IPS-18c (cell line): ENCODE results near the gene CDK10.
"Not testable (repeated sequence)": the region's sequence is repeated elsewhere in the genome, so short reads cannot be mapped to it uniquely, and the experiment has no call there.

ENCODE experiments used
- H3K4me3 ChIP-seq: 2 replicates; pipeline ENCODE4 v1.7.0; 2013; ENCODE audit warnings: low read depth, mild to moderate bottlenecking, low read length, moderate library complexity; ENCODE audit not compliant: insufficient read depth
- H3K9me3 ChIP-seq: one replicate; pipeline ENCODE4 v1.6.1; 2013; ENCODE audit warnings: mild to moderate bottlenecking, low read length, moderate library complexity; ENCODE audit not compliant: control insufficient read depth, insufficient read depth

Gene CDK10

DNA sequence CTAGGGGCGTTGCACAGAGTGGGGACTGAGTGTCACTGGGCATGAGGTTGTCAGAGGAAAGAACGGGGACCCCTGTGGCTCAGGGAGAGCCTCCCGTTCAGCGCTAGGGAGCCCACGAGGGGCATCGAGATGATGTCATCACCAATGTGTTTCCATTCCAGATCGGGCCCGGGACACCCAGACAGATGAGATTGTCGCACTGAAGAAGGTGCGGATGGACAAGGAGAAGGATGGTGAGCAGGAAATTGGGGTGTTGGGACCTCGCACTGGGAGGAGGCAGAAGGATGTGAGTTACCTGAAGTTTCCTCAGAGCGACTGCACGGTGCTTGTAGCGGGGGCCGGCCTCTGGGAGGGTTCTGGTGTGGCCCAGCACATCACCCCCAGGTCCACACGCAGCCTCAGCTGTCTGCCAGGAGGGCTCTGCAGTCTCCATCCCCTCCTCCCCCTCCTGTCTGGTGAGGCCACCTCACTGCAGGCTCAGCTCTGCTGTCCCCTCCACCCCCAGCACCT, 4.0 kb downstream of the CDK10 start:
- Histone ChIP-seq H3K9me3 (peaks cover 2% of the 10 kb centered on the region), H3K4me3 (no peak overlapping the region)

DNA sequence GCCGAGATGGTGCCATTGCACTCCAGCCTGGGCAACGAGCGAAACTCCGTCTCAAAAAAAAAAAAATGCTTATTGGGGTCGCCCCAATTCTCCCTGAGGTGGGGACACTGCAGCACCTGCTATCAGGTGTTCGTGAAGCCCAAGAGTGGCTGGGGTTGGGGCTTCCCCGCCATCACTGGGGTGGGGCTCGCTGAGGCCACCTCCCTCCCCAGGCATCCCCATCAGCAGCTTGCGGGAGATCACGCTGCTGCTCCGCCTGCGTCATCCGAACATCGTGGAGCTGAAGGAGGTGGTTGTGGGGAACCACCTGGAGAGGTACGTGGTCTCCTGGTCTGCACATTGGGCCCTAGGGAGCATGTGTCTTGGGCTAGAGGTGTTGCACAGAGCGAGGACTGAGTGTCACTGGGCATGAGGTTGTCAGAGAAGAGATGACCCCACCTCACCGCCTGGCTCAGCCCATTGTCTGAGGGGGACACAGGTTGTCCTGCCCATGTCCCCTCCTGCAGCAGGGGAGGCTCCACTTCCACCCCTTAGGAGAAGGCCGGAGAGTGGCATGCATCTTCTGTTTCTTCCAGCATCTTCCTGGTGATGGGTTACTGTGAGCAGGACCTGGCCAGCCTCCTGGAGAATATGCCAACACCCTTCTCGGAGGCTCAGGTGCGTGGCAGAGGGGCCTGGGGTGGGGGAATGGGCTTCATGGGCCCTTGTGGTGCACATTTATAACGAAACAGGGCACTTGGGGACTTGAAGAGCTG, 4.9 kb downstream of the CDK10 start:
- no peak overlapping the region for H3K4me3 ChIP-seq
- no peaks in the 10 kb centered on the region for H3K9me3 ChIP-seq

DNA sequence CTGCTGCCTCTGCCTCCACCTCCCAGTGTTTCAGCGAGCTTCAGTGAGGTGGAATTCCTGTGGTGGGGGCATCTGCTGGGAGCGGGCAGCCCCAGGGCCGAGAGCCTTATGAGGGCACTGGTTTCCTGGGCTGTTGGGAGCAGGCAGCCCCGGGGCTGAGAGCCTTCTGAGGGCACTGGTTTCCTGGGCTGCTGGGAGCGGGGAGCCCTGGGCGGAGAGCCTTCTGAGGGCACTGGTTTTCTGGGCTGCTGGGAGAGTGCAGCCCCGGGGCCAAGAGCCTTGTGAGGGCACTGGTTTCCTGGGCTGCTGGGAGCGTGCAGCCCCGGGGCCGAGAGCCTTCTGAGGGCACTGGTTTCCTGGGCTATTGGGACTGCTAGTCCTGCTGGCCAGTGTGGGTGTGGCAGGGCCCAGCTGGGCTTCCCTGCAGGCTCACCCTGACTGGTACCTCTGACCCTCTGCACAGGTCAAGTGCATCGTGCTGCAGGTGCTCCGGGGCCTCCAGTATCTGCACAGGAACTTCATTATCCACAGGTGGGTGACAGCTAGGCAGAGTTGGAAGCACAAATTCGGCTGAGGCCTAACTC, 5.6 kb downstream of the CDK10 start:
- no peaks in the 10 kb centered on the region for H3K9me3 ChIP-seq
- H3K4me3 ChIP-seq: no peak overlapping the region

DNA sequence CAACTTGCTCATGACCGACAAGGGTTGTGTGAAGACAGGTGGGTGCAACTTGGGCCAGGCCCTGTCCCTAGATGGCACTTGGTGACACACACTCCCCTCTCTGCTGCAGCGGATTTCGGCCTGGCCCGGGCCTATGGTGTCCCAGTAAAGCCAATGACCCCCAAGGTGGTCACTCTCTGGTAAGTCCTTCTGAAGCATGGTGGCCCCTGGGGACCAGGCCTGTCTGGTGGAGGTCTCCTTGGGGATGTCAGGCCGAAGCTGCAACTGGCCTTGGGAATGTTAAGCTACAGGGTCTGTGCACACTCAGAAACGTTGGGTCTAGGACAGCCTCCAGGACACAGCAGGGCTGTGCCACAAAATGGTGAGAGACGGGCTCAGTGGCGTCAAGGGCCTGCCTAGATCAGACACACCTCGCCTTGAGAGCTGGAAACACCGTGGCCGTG, 6.8 kb downstream of the CDK10 start:
- no peaks in the 10 kb centered on the region for H3K9me3 ChIP-seq
- no peak overlapping the region for H3K4me3 ChIP-seq

DNA sequence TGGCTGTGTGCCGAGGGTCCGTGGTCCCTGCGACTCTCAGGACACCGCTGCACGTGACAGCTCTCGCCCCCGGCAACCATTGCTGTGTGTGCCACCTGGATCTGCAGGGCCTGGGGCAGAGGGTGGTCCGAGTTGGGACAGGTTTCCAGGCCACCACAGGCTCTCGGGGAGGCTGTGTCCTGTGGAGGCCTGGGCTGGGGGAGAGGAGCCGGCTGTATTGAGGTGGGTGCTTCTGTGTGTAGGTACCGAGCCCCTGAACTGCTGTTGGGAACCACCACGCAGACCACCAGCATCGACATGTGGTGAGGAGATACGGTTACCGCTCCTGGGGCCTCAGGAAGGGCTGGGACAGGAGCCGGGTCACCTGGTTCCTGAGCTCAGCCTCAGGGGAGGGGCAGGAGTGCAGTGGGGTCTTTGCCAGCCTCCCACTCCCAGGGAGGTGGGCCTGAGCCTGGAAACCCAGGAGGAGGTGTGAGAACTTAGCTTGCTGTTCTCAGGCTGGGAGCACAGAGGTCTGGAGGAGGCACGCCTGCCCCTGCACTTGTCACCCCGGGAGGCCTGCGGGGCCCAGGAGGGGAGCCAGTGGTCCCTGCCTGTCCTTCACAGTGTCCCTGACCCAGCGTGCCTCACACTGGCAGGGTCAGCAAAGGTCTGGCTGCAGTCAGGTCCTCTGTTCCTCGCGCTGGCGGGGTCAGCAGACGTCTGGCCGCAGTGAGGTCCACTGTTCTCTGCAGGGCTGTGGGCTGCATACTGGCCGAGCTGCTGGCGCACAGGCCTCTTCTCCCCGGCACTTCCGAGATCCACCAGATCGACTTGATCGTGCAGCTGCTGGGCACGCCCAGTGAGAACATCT, 7.7 kb downstream of the CDK10 start:
- Histone ChIP-seq H3K9me3 (no peaks in the 10 kb centered on the region), H3K4me3 (no peak overlapping the region)

DNA sequence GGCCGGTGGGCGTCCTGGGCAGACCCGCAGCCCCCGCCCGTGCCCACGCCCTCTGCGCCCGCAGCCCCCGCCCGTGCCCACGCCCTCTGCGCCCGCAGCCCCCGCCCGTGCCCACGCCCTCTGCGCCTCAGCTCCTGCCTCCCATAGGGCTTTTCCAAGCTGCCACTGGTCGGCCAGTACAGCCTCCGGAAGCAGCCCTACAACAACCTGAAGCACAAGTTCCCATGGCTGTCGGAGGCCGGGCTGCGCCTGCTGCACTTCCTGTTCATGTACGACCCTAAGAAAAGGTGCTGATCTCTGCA, 8.2 kb downstream of the CDK10 start:
- H3K4me3 ChIP-seq: not testable (repeated sequence)

DNA sequence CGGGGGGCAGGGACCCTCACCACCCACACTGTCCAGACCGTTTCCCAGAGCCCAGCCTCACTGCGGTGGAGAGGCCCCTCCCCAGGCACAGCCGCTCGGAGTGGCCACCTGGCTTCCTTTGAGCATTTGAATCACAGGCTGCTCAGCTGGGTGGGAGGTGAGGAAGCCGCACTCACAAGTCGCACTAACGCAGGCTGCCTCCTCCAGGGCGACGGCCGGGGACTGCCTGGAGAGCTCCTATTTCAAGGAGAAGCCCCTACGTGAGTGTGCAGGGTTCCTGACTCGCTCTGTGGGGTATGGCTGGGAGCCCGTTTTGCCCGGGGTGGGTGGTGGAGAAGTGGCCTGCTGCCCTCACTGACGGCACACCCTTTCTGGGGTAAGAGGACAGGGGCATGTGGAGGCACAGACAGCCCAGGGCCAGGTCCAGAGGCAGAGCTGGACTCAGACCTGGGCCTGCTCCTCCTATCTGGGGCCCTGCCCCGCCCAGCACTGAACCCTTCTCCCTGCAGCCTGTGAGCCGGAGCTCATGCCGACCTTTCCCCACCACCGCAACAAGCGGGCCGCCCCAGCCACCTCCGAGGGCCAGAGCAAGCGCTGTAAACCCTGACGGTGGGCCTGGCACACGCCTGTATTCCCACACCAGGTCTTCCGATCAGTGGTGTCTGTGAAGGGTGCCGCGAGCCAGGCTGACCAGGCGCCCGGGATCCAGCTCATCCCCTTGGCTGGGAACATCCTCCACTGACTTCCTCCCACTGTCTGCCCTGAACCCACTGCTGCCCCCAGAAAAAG, 8.8 kb downstream of the CDK10 start:
- Histone ChIP-seq H3K9me3 (no peaks in the 10 kb centered on the region), H3K4me3 (no peak overlapping the region)

More for the DNA sequence above, 8.2 kb downstream of the CDK10 start:
- not testable (repeated sequence) for H3K9me3 ChIP-seq

DNA sequence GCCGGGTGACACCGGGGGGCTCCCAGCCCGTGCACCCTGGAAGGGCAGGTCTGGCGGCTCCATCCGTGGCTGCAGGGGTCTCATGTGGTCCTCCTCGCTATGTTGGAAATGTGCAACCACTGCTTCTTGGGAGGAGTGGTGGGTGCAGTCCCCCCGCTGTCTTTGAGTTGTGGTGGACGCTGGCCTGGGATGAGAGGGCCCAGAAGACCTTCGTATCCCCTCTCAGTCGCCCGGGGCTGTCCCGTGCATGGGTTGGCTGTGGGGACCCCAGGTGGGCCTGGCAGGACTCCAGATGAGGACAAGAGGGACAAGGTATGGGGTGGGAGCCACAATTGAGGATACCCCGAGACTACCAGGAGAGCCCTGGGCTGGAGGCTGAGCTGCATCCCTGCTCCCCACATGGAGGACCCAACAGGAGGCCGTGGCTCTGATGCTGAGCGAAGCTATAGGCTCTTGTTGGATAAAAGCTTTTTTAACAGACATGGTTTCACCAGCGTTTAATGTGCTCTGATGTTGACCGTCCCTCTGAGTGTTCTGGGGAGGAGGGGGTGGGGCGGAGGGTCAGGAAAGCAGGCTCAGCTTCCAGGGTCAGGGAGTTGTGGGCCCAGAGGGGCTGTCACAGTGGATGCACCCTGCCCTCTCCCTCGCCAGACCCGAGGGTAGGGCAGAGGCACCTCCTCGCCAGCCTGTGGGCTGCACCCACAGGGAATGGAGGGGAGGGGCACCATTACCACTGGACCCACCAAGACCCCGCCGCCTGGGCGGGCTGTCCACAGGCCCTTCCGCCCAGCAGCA, 9.6 kb downstream of the CDK10 start:
- H3K4me3 ChIP-seq: no peak overlapping the region

DNA sequence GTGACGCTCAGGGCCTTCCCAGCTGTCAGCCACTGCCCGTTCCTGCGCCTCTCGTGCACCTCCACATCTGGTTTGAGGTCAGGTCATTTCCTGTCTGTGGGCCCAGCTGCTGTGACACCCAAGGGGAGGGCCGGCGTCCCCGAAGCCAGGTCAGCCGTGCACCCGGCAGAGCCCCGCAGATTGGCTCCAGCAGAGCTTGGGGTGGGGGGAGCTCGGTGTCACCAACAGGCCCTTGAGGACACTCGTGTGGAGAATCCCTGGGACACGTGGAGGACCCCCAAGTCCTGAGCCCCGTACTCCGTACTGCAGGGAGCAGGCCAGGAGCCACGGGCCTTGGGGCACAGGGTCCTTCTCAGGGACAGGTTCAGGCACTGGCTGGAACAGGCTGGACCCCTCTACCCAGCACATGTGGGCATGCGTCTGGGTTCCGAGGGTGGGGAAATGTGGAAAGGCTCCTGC, 10.2 kb downstream of the CDK10 start:
- H3K4me3 ChIP-seq: no peak overlapping the region
- H3K9me3 ChIP-seq: no peaks in the 10 kb centered on the region

More for the DNA sequence above, 9.6 kb downstream of the CDK10 start:
- H3K9me3 ChIP-seq: no peaks in the 10 kb centered on the region

DNA sequence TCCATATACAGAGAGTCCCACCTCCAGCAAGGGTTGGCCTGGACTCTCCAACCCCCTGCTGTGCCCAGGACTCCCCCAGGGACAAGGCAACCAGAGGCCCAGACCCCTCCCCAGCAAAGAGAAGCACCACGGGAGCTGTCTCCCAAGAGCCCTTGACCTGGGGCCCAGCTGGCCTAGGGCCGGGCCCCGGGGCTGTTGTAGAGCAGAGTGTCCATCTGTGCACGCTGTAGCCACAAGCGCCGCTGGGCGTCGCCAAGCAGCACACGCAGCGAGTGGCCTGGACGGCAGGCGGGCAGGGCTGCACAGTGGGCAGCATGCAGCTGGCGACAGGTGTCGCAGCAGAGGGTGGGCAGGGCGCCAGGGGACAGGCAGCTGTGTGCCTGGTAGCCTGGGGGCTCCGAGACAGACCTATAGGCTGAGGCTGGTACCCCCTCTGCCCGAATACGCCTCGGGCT, 10.7 kb downstream of the CDK10 start:
- Histone ChIP-seq H3K4me3 (no peak overlapping the region), H3K9me3 (no peaks in the 10 kb centered on the region)

DNA sequence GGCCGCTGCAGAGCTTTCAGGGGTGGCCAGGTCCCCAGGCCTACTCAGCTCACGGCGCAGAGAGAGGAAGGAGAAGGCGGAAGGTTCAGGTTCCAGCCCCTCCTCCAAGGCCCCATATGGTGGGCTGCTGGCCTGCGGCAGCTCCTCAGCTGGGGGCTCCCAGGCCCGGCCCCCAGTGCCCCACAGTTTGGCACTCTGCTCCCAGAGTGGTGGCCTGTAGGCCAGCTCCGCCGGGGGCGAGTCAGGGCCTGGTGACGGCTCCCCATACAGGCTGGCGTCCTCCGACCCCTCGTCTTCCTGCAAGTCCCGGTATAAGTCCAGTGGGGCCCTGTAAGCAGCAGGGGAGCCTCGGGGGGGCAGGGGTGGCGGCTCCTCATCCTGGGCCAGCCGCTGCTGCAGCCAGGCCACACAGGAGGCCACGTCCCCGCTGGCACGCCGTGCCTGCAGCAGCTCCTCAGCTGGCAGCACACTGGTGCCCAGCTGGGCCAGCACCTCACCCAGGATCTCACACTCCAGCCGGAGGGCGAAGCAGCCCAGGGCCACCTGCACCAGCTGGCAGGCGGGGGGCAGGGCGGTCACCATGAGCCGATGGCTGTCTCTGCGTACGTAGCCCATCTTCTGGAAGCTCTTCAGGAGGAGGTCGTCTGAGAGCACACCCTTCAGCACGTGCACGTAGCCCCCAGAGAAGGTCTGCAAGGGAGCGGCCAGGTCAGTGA, 11.3 kb downstream of the CDK10 start:
- Histone ChIP-seq H3K9me3 (no peaks in the 10 kb centered on the region), H3K4me3 (no peak overlapping the region)

DNA sequence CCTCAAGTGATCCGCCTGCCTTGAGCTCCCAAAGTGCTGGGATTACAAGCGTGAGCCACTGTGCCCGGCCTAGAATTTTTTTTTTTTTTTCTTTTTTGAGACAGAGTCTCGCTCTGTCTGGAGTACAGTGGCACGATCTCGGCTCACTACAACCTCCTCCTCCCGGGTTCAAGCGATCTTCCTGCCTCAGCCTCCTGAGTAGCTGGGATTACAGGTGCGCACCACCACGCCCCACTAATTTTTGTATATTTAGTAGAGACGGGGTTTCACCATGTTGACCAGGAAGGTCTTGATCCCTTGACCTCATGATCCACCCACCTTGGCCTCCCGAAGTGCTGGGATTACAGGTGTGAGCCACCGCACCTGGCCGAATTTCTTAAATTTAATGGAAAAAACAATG, 12.2 kb downstream of the CDK10 start:
- H3K9me3 ChIP-seq, H3K4me3 ChIP-seq: not testable (repeated sequence)

DNA sequence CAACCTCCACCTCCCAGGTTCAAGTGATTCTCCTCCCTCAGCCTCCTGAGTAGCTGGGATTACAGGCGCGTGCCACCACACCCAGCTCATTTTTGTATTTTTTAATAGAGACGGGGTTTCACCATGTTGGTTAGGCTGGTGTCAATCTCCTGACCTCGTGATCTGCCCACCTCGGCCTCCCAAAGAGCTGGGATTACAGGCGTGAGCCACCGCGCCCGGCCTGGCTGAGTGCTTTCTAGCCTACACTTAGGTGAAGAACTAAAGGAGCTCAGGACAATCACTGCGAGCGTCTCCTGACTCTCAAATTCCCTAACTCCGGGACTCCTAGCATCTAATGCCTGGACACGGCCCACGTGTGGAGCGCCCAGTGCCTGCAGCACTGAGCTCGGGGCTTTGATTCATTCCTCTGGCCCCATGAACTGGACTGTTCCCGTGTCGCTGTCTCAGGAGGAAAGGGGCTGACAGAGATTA, 13.2 kb downstream of the CDK10 start:
- H3K9me3 ChIP-seq: not testable (repeated sequence)
- H3K4me3 ChIP-seq: peak overlapping the region; percentile 38

DNA sequence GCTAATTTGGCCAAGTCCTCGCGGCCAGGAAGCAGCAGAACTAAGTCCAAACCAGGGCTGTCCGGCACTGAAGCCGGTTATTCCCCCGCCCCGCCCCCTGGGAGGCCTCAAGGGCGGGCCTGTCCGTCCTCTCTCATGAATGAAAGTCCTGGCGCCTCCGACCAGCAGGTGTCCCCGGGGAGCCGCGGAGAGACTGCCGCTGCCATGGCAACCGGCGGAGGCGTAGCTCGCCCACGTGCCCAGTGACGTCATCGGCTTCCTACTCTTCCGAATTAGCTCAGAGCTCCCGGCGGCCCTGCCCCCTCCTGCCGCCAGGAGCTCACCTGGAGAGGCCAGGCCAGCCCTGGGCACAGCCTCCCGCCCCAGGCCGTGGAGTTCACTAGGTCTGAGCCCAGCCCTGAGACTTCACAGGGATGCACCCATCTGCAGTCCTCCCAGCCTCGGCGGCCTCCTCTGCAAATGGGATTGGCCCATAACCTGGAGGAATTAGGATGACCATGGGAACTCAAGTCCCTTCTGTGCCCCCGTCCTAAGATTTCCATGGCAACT, 13.7 kb downstream of the CDK10 start:
- H3K4me3 ChIP-seq: peak overlapping the region; percentile 91

DNA sequence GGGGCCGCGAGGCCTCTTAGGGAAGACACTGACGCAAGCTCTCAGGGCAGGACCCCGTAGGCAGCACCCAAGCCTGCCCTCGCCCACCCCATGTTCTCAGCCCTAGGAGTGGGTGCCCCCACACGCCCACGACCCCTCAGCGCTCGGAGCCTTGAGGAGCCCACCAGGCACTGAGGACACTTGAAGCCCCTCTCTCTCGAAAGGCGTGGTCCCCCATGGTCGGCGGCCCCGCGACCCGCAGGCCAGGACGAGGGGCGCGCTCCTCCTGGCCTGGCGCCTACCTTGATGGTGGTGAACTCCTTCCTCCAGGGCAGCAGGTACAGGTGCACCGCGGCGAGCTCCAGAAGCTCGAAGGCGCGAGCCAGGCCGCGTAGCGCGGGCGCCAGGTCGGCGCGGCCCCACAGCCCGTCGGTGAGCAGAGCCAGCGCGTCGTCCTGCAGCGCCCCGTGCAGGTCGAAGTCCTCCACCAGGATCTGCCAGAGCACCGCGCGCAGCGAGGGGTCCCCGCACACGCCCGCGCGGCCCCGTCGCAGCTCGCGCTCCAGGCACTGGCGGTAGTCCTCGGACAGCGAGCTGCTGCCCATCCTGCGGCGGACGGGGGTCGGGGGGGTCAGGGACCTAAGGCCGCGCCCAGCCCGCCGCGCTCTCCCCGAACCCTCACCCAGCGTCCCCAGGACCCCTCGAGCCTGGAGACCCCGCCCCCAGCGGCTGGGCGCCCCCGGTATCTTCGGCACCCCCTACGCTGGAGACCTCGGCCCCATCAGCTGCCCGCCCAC, 14.3 kb downstream of the CDK10 start:
- H3K9me3 ChIP-seq: no peaks in the 10 kb centered on the region
- peak overlapping the region; percentile 91 for H3K4me3 ChIP-seq

More for the DNA sequence above, 13.7 kb downstream of the CDK10 start:
- no peaks in the 10 kb centered on the region for H3K9me3 ChIP-seq
